LNCAP (cell line): Measurements from ENCODE around the gene BRIP1.

Source experiments
- CTCF ChIP-seq: fragments of 450-650 bp; IDR thresholded peaks from 2 replicates; pipeline ENCODE4 v1.5.1; 2017; ENCODE audit warnings: mild to moderate bottlenecking

BRIP1 gene

GRCh38 chr17:61795546-61795945 lies 67.8 kb downstream of the BRIP1 start:
- no peak for TF ChIP-seq CTCF

- TF ChIP-seq CTCF: no peak
Measured at GRCh38 chr17:61794792-61795191, 68.5 kb downstream of the BRIP1 start.

- TF ChIP-seq CTCF: no peak
Measured at GRCh38 chr17:61794242-61794641, 69.1 kb downstream of the BRIP1 start.

- no peak for TF ChIP-seq CTCF
Measured at GRCh38 chr17:61793565-61793964, 69.8 kb downstream of the BRIP1 start.

GRCh38 chr17:61789872-61790271 lies 73.5 kb downstream of the BRIP1 start:
- no peak for TF ChIP-seq CTCF

- no peak for TF ChIP-seq CTCF
Measured at GRCh38 chr17:61786088-61786487, 77.2 kb downstream of the BRIP1 start.

- TF ChIP-seq CTCF: no peak
Measured at GRCh38 chr17:61784510-61784909, 78.8 kb downstream of the BRIP1 start.

- TF ChIP-seq CTCF: no peak
Measured at GRCh38 chr17:61783556-61784304, 79.6 kb downstream of the BRIP1 start.
